GM19351 (cell line): ENCODE data around the gene PPP1R13B.
A peak's percentile ranks its signal among the peaks of the same experiment; 100 is the strongest.

ENCODE experiments used
- ATAC-seq: cut with Tn5 transposase; IDR thresholded peaks from one replicate; pipeline ENCODE4 v1.9.1; 2021; ENCODE audit warnings: mild to moderate bottlenecking, moderate library complexity; ENCODE audit not compliant: unreplicated experiment

The PPP1R13B gene

GRCh38 chr14:103880348-103881267 is 33.2 kb upstream of the PPP1R13B start:
- ATAC-seq, result no peak

DNA sequence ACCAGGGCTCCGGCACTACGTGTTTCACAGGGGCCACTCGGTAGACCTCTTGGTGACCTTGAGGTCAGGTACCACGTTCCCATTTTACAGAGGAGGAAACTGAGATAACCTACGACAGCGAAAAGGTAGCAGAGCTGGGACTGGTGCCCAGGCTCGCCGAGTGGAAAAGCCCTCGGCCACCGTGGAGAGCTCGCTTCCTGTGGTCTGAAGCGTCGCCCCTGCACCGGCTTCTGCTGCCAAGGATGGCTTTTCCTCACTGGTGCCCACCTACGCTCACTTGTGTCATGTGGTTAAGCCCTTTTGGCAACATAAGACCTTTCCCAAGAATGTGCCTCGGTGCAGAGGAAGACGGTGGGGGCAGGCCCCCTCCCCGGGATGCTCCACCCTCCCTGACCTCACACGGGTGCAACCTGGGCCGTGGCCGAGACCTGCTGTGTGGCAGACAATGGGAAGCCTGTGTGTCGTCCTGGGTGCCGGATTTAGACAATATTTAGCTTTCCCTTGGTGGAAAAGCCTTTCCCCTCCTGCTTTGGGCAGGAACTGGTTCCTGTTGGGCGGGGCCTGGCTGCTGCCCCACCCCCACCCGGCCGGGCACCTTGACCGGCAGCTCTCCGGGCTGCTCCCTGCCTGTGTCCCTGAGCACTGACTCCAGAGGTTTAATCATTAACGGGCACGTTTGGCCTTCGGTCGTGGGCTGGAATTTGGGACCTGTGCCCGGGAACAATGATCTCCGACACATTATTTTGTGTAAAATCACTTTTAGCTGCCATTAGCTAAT is 32.4 kb upstream of the PPP1R13B start:
- ATAC-seq, result no peak

DNA sequence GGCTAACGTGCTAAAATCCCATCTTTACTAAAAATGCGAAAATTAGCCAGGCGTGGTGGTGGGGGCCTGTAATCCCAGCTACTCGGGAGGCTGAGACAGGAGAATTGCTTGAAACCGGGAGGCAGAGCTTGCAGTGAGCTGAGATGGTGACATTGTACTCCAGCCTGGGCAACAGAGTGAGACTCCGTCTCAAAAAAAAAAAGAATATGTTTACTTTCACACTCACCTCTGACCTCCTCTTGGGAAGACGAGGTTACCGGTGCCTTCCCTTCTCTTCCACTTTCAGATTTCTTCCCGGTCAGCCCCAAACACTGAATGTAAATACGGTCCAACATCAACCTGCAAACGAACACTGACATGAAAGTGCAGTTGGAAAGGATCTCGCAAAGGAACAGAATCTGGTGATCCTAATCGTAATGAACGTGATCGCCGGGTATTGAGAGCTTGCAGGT is 31.8 kb upstream of the PPP1R13B start:
- ATAC-seq, result no peak

DNA sequence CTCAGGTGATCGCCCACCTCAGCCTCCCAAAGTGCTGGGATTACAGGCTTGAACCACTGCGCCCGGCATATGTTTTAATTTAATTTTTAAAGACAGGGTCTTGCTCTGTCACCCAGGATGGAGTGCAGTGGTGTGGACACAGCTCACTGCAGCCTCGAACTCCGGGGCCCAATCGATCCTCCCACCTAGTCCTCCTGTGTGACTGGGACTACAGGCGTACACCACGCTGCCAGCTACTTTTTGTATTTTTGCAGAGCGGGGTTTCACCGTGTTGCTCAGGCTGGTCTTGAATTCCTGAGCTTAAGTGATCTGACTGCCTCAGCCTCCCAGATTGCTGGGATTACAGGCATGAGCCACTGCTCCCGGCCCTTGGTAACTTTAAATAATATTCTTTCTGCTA is 30.8 kb upstream of the PPP1R13B start:
- no peak for ATAC-seq

- ATAC-seq, result no peak
These were observed 27.6 kb upstream of the PPP1R13B start for GRCh38 chr14:103875010-103875409.

GRCh38 chr14:103872481-103873113 is 25.2 kb upstream of the PPP1R13B start:
- ATAC-seq, result peak; percentile 26

GRCh38 chr14:103871596-103872480 is 24.5 kb upstream of the PPP1R13B start:
- peak; percentile 87 for ATAC-seq

DNA sequence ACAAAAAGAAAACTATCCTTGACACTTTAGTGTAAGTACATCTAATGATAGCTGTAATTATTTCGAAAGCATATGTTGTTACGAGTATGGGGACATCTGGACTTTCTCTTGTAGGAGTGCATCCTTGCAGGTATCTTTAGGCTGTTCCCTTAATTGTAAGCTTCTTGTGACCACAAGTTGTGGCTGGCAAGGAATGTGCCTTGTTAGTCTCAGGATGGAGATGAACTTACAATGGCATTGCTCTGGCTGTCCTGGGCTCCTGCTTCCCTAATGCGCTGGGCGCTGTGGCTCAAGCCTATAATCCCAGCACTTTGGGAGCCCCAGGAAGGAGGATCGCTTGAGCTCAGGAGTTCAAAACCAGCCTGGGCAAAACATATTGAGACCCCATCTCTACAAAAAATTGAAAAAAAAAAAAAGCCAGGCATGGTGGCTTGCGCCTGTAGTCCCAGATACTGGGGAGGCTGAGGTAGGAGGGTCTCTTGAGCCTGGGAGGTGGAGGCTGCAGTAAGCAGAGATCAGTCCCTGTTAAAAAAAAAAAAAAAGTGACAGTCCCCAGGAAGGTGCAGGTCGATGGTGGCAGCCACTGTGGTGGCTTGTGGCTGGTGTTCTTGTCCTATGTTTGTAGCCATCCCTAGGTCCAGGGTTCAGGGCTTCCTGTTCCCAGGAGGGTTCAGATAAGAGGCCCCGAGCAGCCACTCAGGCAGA is 23.7 kb upstream of the PPP1R13B start:
- ATAC-seq, result no peak

- ATAC-seq, result no peak
These were observed 22.9 kb upstream of the PPP1R13B start for GRCh38 chr14:103870144-103870876.

GRCh38 chr14:103869406-103870143 is 22.2 kb upstream of the PPP1R13B start:
- no peak for ATAC-seq

GRCh38 chr14:103868242-103868897 is 21.0 kb upstream of the PPP1R13B start:
- ATAC-seq, result no peak

- no peak for ATAC-seq
These were observed 20.2 kb upstream of the PPP1R13B start for GRCh38 chr14:103867523-103867953.

GRCh38 chr14:103867020-103867419 is 19.6 kb upstream of the PPP1R13B start:
- ATAC-seq, result no peak

- ATAC-seq, result no peak
These were observed 15.9 kb upstream of the PPP1R13B start for GRCh38 chr14:103863245-103863644.

DNA sequence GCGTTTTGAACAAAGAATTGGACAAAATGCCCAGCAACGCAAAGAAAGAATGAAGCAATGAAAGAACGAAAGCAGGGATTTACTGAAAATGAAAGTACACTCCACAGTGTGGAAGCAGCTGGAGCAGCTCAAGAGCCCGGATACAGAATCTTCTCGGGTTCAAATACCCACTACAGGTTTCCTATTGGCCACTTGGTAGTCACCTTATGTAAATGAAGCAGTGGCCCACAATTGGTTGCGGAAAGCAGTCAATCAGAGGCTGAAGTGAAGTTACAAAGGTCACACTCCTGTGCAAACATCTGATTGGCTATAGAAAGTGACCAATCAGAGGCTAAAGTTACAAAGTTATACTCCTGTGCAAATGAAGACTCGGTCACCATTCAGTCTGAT is 15.0 kb upstream of the PPP1R13B start:
- no peak for ATAC-seq

- no peak for ATAC-seq
These were observed 14.3 kb upstream of the PPP1R13B start for GRCh38 chr14:103861413-103862392.
